HG03097 (cell line): Measurements from ENCODE around the gene IL13.

Source experiments
- ATAC-seq: cut with Tn5 transposase; IDR thresholded peaks from one replicate; pipeline ENCODE4 v1.9.1; 2021; ENCODE audit not compliant: unreplicated experiment, low FRiP score

IL13 gene

GRCh38 chr5:132655821-132656773 lies 1.9 kb upstream of the IL13 start:
- no peak for ATAC-seq

GRCh38 chr5:132656774-132657355 lies 1.1 kb upstream of the IL13 start:
- no peak for ATAC-seq

- no peak for ATAC-seq
Measured at GRCh38 chr5:132658381-132659302, 669 bp downstream of the IL13 start.

DNA sequence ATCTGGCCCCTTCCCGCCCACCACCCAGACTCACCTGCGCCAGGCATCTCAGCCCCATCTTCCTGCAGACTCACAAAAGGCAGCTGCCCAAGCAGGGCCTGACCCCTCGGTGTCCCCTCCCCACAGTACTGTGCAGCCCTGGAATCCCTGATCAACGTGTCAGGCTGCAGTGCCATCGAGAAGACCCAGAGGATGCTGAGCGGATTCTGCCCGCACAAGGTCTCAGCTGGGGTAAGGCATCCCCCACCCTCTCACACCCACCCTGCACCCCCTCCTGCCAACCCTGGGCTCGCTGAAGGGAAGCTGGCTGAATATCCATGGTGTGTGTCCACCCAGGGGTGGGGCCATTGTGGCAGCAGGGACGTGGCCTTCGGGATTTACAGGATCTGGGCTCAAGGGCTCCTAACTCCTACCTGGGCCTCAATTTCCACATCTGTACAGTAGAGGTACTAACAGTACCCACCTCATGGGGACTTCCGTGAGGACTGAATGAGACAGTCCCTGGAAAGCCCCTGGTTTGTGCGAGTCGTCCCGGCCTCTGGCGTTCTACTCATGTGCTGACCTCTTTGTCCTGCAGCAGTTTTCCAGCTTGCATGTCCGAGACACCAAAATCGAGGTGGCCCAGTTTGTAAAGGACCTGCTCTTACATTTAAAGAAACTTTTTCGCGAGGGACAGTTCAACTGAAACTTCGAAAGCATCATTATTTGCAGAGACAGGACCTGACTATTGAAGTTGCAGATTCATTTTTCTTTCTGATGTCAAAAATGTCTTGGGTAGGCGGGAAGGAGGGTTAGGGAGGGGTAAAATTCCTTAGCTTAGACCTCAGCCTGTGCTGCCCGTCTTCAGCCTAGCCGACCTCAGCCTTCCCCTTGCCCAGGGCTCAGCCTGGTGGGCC lies 1.9 kb downstream of the IL13 start:
- no peak for ATAC-seq

- ATAC-seq, result no peak
Measured at GRCh38 chr5:132661231-132662003, 3.4 kb downstream of the IL13 start.

DNA sequence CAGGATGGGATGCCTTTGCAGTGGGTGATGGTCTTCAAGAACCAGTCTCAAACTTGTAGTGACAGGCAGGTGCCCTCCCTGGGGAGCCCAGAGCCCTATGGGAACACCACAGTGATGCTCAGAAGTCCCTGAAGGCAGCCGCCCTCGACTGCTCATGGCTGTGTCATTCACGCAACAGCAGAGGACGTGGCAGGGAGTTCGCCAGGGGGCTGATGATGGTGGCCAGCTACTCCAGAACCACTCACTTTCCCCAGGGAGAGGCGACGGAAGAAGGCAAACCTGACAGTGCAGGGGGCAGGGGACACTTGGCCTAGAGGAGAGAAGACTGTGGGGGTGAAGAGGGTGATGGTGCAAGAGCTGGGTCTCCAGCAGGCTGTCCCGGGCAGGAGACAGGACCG lies 4.0 kb downstream of the IL13 start:
- ATAC-seq, result no peak

DNA sequence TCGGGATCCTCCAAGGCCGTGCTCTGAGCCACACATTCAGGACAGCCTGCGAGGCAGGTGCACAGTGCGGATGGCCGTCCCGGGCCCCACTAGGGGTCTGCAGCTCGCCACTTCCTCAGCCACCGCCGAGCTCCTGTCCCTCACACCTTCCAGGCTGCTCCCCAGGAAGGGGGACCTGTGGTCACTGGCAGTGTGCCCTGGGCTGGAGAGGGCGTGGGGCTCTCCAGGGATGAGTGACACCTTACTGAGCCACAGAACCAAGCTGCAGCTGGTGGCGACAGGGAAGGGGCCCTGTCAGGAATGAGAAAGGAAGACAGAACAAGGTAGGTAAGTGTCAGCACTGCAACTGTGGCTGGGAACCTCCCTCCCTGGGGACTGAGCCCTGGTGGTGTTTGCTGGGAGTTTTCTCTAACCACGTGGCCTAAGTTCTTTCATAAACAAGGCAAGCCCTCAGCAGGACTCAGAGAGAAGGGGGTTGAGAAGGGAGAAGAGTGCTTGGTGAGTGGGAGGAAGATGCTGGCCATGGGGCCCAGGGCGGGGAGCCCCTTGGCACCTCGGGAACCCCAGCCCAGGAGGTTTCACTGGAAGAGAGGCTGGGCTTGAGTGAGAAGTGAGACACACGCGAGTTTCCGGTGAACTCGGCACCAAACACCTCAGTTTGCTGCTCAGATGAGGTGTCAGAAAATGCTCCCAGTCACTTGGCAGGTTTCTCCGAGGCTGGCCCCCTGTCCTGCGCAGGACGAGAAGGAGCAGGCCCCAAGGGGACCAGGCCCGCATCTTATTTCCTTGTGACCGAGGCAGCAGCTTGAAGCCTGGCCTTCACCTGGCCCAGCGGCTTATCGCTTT lies 5.2 kb downstream of the IL13 start:
- ATAC-seq, result peak; percentile 56

DNA sequence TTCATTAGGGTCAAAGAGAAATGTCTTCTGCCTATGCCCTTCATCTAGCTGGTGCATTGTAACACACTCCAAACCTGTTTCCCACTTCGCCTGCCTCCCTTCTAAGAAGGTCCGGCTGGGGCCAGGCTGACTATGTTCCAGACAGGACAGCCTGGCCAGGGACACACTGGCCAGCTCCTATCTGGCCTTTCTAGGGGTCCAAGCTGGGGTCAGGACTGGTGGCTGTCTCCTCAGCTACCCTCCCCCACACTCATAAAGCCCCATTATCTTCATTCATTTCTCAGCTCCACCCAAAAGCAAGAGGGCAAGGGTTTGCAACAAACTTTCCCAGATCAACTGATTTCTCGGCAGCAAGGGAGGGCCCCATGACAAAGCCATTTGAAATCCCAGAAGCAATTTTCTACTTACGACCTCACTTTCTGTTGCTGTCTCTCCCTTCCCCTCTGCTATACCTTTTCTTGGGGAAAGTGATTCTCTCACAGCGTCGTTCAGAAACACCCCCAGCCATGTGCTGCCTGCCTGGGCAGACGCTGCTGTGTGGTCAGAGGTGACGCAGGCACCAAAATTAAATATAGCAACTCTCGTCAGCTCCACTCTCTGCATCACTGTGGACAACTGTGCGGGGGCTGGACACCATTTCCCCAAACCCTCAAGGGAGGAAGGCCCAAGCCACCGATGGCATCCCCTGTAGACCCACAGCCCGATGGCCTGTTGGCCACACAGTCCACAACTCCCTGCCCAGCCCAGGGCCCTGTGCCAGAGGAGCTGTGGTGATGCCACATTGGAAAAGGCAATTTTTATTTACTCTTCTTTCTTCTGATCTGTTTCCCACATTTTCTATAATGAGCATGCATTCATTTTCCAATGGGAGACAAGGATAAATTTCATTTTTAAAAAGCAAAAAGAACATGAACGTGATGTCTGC lies 6.1 kb downstream of the IL13 start:
- ATAC-seq, result peak; percentile 30

DNA sequence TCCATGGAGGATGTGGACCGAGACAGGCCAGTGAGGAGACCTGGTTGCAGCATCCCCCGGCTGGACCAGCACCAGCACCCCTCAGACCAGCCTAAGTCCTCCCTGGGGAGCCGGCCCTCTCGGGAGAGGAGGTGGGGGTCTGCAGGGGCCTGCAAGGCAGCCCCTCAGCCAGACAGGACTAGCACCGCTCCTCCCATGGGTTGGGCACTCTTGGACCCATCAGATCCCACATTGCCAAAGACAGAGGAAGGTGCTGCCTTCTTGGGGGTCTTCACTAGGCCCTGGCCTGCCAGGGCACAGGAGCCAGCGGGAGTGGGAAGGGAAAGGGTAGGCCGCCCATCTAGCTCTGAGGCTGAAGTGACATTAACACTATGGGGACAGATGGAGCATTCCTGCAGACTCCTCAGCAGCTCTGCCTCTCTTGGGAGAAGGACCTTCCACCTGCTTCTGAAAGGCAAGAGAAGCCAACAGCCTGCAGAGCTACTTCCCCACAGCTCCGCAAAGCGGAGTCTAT lies 6.8 kb downstream of the IL13 start:
- ATAC-seq, result no peak

DNA sequence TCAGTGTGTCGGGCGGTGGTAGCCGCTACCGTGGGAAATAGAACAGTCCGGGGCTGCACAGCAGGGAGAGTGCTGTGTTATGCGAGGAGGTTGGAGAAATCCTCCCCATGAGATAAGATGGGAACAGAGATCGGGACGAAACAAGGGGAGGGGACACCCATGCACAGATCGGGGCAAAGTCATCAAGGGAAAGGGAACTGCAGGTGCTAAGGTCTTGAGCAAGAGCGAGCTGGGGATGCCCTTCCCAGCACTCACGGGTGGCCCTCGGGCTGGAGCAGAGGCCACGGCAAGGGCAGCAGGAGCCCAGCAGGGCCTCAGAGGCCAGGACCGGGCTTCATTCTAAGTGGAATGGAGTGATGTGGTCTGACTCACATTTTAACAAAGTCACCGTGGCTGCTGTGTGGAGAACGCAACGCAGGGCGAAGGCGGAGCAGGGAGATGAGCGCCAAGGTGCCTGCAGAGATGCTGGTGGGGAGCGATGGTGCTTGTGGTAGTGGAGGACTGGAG lies 7.7 kb downstream of the IL13 start:
- ATAC-seq, result no peak

GRCh38 chr5:132666310-132667123 lies 8.5 kb downstream of the IL13 start:
- ATAC-seq, result no peak

DNA sequence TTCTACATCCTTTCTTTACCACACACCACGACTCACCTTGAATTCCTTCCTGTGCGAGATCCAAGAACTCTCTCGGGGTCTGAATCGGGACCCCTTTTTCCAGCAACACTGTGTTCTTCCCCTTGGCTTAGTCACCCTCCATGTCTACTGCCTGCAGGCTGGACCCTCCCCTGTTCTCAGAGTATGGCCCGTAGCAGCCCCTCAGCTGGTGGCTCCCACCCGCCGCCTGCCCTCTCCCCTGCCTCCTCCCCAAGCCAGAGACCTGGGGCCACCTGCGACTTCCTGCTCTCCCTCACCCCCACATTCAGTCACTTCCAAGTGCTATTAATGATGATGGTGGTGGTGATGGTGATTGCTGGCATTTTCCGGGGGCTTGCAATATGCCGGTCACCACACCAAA lies 9.3 kb downstream of the IL13 start:
- ATAC-seq, result no peak

GRCh38 chr5:132667761-132668705 lies 10.1 kb downstream of the IL13 start:
- no peak for ATAC-seq

- no peak for ATAC-seq
Measured at GRCh38 chr5:132668706-132669454, 10.9 kb downstream of the IL13 start.
